HL-60 (cell line): Measurements from ENCODE around the gene AFAP1.

Experiments
- DNase-seq, 2 experiments: peaks; one replicate each; pipeline ENCODE4 v3.0.0-alpha.2; 2010 to 2020; ENCODE audit warnings: low read depth in 1 of 2, low spot score in 1 of 2
- H3K27ac ChIP-seq: fragments of 250-450 bp; sonication (Bioruptor Pico); replicated peaks from 2 replicates; pipeline ENCODE4 v1.5.1; 2020; ENCODE audit warnings: mild to moderate bottlenecking, moderate library complexity
- H3K27me3 ChIP-seq: fragments of 250-450 bp; sonication (Bioruptor Pico); 2 replicates; pipeline ENCODE4 v1.5.1; 2021; ENCODE audit warnings: mild to moderate bottlenecking, moderate library complexity; ENCODE audit not compliant: insufficient read depth, poor library complexity, severe bottlenecking
- H3K4me3 ChIP-seq: replicated peaks from 2 replicates; pipeline ENCODE4 v1.5.1; 2011; ENCODE audit warnings: mild to moderate bottlenecking, control low read depth, low read length; ENCODE audit not compliant: insufficient read depth
- CTCF ChIP-seq: IDR thresholded peaks from one replicate; pipeline ENCODE4 v1.5.1; 2011; ENCODE audit warnings: low read length, control low read depth, inconsistent platforms; ENCODE audit not compliant: insufficient read depth
- GABPA ChIP-seq: IDR thresholded peaks from 2 replicates; pipeline ENCODE4 v1.6.1; 2012; ENCODE audit warnings: low read depth
- POLR2AphosphoS5 ChIP-seq: IDR thresholded peaks from 2 replicates; pipeline ENCODE4 v1.6.1; 2012; ENCODE audit warnings: low read depth
- REST ChIP-seq: IDR thresholded peaks from 2 replicates; pipeline ENCODE4 v1.6.1; 2012; ENCODE audit warnings: low read depth; ENCODE audit not compliant: insufficient replicate concordance
- SPI1 ChIP-seq: IDR thresholded peaks from 2 replicates; pipeline ENCODE4 v1.6.1; 2012; ENCODE audit warnings: low read depth, mild to moderate bottlenecking, borderline replicate concordance

AFAP1 gene

GRCh38 chr4:7871356-7871755 lies 68.3 kb downstream of the AFAP1 start:
- no peaks in the 10 kb centered on the region for H3K27me3 ChIP-seq
- H3K4me3 ChIP-seq = no peak overlapping the region
- TF ChIP-seq SPI1 (no peak), CTCF (no peak), GABPA (no peak), REST (no peak), POLR2AphosphoS5 (no peak)
- no peak for DNase-seq
- H3K27ac ChIP-seq = no peak overlapping the region

- H3K4me3 ChIP-seq = no peak overlapping the region
Measured at GRCh38 chr4:7868892-7869471, 70.7 kb downstream of the AFAP1 start.

GRCh38 chr4:7868436-7868775 lies 71.3 kb downstream of the AFAP1 start:
- no peak overlapping the region for H3K4me3 ChIP-seq
- H3K27ac ChIP-seq = no peak overlapping the region
- no peaks in the 10 kb centered on the region for H3K27me3 ChIP-seq

More at GRCh38 chr4:7868892-7869471, 70.7 kb downstream of the AFAP1 start:
- Histone ChIP-seq H3K27me3 (no peaks in the 10 kb centered on the region), H3K27ac (no peak overlapping the region)
- no peak for TF ChIP-seq POLR2AphosphoS5
- TF ChIP-seq GABPA = no peak
- no peak for TF ChIP-seq SPI1
- no peak for TF ChIP-seq CTCF
- no peak for TF ChIP-seq REST
- DNase-seq = no peak

More at GRCh38 chr4:7868436-7868775, 71.3 kb downstream of the AFAP1 start:
- no peak for TF ChIP-seq GABPA
- no peak for TF ChIP-seq CTCF
- TF ChIP-seq SPI1 = no peak
- no peak for TF ChIP-seq POLR2AphosphoS5
- no peak for TF ChIP-seq REST
- DNase-seq = no peak
